HepG2 (cell line): Measurements from ENCODE around the gene BRD3. TPM values are rescaled to one million over a fixed set of nuclear protein-coding genes. Genes with fewer than 3 reads are reported as not detected.
A peak's percentile ranks its signal among the peaks of the same experiment; 100 is the strongest.

Experiments used
- ETV6 ChIP-seq: sonication (generic); formaldehyde crosslinking; conservative IDR thresholded peaks from 2 replicates; pipeline ENCODE4 v1.4.0; 2020; ENCODE audit warnings: missing genetic modification reagents
- FOXA1 ChIP-seq, 2 experiments: fragments of 450-650 bp in 1 of 2; sonication (generic) in 1 of 2; formaldehyde crosslinking in 1 of 2; IDR thresholded peaks; 2 replicates each; pipeline versions ENCODE4 v1.4.0 to v1.6.1; 2016 to 2020; ENCODE audit warnings: missing genetic modification reagents in 1 of 2
- U2AF2 ChIP-seq: fragments of 200-400 bp; formaldehyde crosslinking; IDR thresholded peaks from 2 replicates; pipeline ENCODE4 v1.6.1; 2017; ENCODE audit warnings: low read depth, mild to moderate bottlenecking, low read length
- ZFP37 ChIP-seq: sonication (generic); formaldehyde crosslinking; IDR thresholded peaks from 2 replicates; pipeline ENCODE4 v1.4.0; 2020; ENCODE audit warnings: missing genetic modification reagents, borderline replicate concordance
- ZFP82 ChIP-seq: sonication (generic); formaldehyde crosslinking; IDR thresholded peaks from 2 replicates; pipeline ENCODE4 v1.5.1; 2020; ENCODE audit warnings: mild to moderate bottlenecking, missing genetic modification reagents, borderline replicate concordance
- ZNF224 ChIP-seq: sonication (generic); formaldehyde crosslinking; IDR thresholded peaks from 2 replicates; pipeline ENCODE4 v1.5.0; 2020; ENCODE audit warnings: mild to moderate bottlenecking, missing genetic modification reagents
- ZNF354B ChIP-seq: sonication (generic); formaldehyde crosslinking; IDR thresholded peaks from 2 replicates; pipeline ENCODE4 v1.8.0; 2022; ENCODE audit warnings: mild to moderate bottlenecking, missing genetic modification reagents
- polyA plus RNA-seq, 8 experiments: library from polyadenylated mRNA; depleted of rRNA in 3 of 8; stranded (reverse) in 7 of 8; unstranded in 1 of 8; fragments of >200 nt; fragmentation: Illumina TruSeq in 4 of 8; extraction: Trizol in 4 of 8; gene quantifications; 2 replicates each; pipeline versions ENCODE4 v1.2.1 to v1.2.3, GENCODE V29; 2011 to 2016; ENCODE audit warnings: low read depth in 4 of 8, missing spikeins in 1 of 8, mixed read lengths in 1 of 8; ENCODE audit not compliant: insufficient read depth in 1 of 8
- total RNA-seq, 5 experiments: library from RNA; depleted of rRNA; stranded (reverse); fragments of >200 nt; fragmentation: Illumina TruSeq; extraction: Trizol; gene quantifications; 2 replicates each; pipeline ENCODE4 v1.2.3, GENCODE V29; 2016; ENCODE audit warnings: low read depth in 1 of 5
- TF ChIP-seq, protein P1 (sequence below): sonication (generic); formaldehyde crosslinking; IDR thresholded peaks from 2 replicates; pipeline ENCODE4 v1.5.0; 2020; ENCODE audit warnings: mild to moderate bottlenecking, missing genetic modification reagents, borderline replicate concordance
- TF ChIP-seq, protein P2 (sequence below): sonication (generic); formaldehyde crosslinking; IDR thresholded peaks from 2 replicates; pipeline ENCODE4 v1.4.0; 2020; ENCODE audit warnings: mild to moderate bottlenecking, low read depth, missing genetic modification reagents
- TF ChIP-seq, protein P3 (sequence below): sonication (generic); formaldehyde crosslinking; IDR thresholded peaks from 2 replicates; pipeline ENCODE4 v1.4.0; 2020; ENCODE audit warnings: missing genetic modification reagents
- TF ChIP-seq, protein P4 (sequence below): IDR thresholded peaks from 2 replicates; pipeline ENCODE4 v1.6.1; 2016; ENCODE audit warnings: low read depth, borderline replicate concordance
- TF ChIP-seq, protein P5 (sequence below): IDR thresholded peaks from 2 replicates; pipeline ENCODE4 v1.6.1; 2016; ENCODE audit warnings: low read depth, missing genetic modification reagents, missing compliant biosample characterization

The BRD3 gene
- total and polyA plus RNA-seq, 2 of the 13 experiments (the other 11 are each of a cell fraction or from before 2014, with no cell fraction given): 5.9 to 12.9 TPM

DNA sequence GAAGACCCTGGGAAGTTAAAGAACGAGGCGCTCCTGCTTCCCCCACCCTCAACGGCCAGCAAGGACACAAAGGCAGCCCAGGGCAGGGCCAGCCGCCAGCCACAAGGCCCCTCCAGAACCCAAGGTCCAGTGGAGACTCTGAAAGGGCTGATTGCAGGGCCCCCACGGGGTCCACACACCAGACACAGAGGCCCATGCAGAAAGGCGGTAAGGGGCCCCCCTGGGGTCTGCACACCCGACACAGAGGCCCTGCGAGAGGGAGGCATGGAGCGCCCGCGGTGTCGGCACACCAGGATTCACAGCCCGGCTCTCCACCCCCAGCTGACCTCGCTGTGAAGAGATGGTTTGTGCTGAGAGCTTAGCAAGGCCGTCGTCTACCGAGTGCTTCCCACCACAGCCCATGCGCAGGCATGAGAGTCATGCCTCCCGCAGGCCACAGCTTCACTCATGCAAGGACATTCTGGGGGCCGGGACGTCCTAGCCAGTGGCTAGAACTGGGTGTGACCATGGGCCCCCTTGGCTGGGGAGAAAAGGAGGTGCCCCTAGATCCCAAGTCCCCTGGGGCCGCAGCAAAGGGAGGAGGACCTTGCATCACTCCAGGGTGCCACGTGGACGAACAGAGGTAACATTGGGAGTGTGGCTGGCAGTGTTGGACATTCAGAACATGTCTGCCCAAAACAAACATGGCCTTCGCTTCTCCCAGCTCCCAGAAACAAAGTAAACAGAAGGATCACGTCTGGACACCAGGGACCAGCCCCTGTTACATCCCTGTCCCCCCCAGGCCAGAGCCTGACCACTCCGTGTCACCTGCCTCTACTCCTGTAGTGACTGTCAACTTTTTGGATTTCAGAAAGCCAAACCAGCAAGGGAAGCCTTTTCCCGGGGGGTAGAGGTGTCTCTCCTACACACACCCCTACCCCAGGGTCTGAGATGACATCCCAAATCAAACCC lies 9.8 kb downstream of the BRD3 start (continued):
- TF ChIP-seq, protein P1, sequence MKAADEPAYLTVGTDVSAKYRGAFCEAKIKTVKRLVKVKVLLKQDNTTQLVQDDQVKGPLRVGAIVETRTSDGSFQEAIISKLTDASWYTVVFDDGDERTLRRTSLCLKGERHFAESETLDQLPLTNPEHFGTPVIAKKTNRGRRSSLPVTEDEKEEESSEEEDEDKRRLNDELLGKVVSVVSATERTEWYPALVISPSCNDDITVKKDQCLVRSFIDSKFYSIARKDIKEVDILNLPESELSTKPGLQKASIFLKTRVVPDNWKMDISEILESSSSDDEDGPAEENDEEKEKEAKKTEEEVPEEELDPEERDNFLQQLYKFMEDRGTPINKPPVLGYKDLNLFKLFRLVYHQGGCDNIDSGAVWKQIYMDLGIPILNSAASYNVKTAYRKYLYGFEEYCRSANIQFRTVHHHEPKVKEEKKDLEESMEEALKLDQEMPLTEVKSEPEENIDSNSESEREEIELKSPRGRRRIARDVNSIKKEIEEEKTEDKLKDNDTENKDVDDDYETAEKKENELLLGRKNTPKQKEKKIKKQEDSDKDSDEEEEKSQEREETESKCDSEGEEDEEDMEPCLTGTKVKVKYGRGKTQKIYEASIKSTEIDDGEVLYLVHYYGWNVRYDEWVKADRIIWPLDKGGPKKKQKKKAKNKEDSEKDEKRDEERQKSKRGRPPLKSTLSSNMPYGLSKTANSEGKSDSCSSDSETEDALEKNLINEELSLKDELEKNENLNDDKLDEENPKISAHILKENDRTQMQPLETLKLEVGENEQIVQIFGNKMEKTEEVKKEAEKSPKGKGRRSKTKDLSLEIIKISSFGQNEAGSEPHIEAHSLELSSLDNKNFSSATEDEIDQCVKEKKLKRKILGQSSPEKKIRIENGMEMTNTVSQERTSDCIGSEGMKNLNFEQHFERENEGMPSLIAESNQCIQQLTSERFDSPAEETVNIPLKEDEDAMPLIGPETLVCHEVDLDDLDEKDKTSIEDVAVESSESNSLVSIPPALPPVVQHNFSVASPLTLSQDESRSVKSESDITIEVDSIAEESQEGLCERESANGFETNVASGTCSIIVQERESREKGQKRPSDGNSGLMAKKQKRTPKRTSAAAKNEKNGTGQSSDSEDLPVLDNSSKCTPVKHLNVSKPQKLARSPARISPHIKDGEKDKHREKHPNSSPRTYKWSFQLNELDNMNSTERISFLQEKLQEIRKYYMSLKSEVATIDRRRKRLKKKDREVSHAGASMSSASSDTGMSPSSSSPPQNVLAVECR (CRISPR knock-in tag): peak; percentile 74; the same call in 1 of the 2 replicates
- TF ChIP-seq ZNF354B (CRISPR knock-in tag): 0 out of 2 replicates have a peak, but pooled peaks have one; percentile 62
- no peak for TF ChIP-seq U2AF2
- TF ChIP-seq ETV6 (CRISPR knock-in tag): no peak
- TF ChIP-seq ZNF224: 0 out of 2 replicates have a peak, but pooled peaks have one; percentile 42
- TF ChIP-seq FOXA1 (IDR thresholded peaks at IDR 0.05): peak; percentile 48; the same call in 1 of the 2 replicates
- TF ChIP-seq FOXA1 (CRISPR knock-in tag; IDR thresholded peaks at IDR 0.05): peak; percentile 92
- TF ChIP-seq ZFP82 (CRISPR knock-in tag): no peak
- TF ChIP-seq, protein P2, sequence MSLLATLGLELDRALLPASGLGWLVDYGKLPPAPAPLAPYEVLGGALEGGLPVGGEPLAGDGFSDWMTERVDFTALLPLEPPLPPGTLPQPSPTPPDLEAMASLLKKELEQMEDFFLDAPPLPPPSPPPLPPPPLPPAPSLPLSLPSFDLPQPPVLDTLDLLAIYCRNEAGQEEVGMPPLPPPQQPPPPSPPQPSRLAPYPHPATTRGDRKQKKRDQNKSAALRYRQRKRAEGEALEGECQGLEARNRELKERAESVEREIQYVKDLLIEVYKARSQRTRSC (CRISPR knock-in tag): no peak
- peak; percentile 41; the same call in 1 of the 2 replicates for TF ChIP-seq ZFP37 (CRISPR knock-in tag)
- TF ChIP-seq, protein P3, sequence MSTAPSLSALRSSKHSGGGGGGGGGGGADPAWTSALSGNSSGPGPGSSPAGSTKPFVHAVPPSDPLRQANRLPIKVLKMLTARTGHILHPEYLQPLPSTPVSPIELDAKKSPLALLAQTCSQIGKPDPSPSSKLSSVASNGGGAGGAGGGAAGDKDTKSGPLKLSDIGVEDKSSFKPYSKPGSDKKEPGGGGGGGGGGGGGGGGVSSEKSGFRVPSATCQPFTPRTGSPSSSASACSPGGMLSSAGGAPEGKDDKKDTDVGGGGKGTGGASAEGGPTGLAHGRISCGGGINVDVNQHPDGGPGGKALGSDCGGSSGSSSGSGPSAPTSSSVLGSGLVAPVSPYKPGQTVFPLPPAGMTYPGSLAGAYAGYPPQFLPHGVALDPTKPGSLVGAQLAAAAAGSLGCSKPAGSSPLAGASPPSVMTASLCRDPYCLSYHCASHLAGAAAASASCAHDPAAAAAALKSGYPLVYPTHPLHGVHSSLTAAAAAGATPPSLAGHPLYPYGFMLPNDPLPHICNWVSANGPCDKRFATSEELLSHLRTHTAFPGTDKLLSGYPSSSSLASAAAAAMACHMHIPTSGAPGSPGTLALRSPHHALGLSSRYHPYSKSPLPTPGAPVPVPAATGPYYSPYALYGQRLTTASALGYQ (CRISPR knock-in tag): peak; percentile 59; the same call in 1 of the 2 replicates
- TF ChIP-seq, protein P4, sequence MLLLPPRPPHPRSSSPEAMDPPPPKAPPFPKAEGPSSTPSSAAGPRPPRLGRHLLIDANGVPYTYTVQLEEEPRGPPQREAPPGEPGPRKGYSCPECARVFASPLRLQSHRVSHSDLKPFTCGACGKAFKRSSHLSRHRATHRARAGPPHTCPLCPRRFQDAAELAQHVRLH: peak; percentile 60; the same call in 1 of the 2 replicates
- TF ChIP-seq, protein P5, sequence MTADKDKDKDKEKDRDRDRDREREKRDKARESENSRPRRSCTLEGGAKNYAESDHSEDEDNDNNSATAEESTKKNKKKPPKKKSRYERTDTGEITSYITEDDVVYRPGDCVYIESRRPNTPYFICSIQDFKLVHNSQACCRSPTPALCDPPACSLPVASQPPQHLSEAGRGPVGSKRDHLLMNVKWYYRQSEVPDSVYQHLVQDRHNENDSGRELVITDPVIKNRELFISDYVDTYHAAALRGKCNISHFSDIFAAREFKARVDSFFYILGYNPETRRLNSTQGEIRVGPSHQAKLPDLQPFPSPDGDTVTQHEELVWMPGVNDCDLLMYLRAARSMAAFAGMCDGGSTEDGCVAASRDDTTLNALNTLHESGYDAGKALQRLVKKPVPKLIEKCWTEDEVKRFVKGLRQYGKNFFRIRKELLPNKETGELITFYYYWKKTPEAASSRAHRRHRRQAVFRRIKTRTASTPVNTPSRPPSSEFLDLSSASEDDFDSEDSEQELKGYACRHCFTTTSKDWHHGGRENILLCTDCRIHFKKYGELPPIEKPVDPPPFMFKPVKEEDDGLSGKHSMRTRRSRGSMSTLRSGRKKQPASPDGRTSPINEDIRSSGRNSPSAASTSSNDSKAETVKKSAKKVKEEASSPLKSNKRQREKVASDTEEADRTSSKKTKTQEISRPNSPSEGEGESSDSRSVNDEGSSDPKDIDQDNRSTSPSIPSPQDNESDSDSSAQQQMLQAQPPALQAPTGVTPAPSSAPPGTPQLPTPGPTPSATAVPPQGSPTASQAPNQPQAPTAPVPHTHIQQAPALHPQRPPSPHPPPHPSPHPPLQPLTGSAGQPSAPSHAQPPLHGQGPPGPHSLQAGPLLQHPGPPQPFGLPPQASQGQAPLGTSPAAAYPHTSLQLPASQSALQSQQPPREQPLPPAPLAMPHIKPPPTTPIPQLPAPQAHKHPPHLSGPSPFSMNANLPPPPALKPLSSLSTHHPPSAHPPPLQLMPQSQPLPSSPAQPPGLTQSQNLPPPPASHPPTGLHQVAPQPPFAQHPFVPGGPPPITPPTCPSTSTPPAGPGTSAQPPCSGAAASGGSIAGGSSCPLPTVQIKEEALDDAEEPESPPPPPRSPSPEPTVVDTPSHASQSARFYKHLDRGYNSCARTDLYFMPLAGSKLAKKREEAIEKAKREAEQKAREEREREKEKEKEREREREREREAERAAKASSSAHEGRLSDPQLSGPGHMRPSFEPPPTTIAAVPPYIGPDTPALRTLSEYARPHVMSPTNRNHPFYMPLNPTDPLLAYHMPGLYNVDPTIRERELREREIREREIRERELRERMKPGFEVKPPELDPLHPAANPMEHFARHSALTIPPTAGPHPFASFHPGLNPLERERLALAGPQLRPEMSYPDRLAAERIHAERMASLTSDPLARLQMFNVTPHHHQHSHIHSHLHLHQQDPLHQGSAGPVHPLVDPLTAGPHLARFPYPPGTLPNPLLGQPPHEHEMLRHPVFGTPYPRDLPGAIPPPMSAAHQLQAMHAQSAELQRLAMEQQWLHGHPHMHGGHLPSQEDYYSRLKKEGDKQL: 0 out of 2 replicates have a peak, but pooled peaks have one; percentile 31
